A673 (cell line): ENCODE measurements around the gene TMEM218.

Experiments
- EZH2 ChIP-seq: fragments of 200-600 bp; sonication (generic); IDR thresholded peaks from 2 replicates; pipeline ENCODE4 v1.6.1; 2017; ENCODE audit warnings: borderline replicate concordance, low read depth, mild to moderate bottlenecking, mixed read lengths, antibody characterized with exemption, low read length; ENCODE audit not compliant: poor library complexity, severe bottlenecking
- TF ChIP-seq, protein P1 (sequence below): fragments of 300-800, 200-600 bp; sonication (generic); conservative IDR thresholded peaks from 2 replicates; pipeline ENCODE4 v1.5.1; 2017; ENCODE audit warnings: low read depth, mild to moderate bottlenecking, antibody characterized with exemption, low read length, moderate library complexity, mixed read lengths

DNA sequence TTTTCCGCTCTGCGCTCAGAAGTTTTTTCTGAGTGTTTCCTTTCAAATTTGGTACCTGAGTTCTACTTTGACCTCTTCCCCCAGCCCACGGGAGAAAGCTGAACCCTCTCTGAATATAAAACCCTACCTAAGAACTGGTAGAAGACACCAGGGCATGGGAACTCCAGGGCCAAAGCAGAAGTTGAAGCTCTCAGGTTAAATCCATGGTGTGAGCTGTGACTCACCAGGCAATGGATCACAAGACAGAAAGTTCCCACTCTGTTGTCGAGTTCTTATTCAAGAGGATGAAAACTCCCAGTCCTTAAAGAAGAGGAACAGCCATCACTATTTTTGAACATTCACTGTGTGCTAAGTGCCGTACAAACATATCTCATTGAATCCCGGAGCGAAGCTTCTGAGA is 8.9 kb downstream of the TMEM218 start:
- TF ChIP-seq, protein P1, sequence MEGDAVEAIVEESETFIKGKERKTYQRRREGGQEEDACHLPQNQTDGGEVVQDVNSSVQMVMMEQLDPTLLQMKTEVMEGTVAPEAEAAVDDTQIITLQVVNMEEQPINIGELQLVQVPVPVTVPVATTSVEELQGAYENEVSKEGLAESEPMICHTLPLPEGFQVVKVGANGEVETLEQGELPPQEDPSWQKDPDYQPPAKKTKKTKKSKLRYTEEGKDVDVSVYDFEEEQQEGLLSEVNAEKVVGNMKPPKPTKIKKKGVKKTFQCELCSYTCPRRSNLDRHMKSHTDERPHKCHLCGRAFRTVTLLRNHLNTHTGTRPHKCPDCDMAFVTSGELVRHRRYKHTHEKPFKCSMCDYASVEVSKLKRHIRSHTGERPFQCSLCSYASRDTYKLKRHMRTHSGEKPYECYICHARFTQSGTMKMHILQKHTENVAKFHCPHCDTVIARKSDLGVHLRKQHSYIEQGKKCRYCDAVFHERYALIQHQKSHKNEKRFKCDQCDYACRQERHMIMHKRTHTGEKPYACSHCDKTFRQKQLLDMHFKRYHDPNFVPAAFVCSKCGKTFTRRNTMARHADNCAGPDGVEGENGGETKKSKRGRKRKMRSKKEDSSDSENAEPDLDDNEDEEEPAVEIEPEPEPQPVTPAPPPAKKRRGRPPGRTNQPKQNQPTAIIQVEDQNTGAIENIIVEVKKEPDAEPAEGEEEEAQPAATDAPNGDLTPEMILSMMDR, result no peak
- TF ChIP-seq EZH2, result no peak
